Caco-2 (cell line): ENCODE measurements around the gene SLC15A5. TPM values are rescaled to one million over a fixed set of nuclear protein-coding genes. Genes with fewer than 3 reads are reported as not detected.

ENCODE experiments used
- BruUV-seq: library from RNA; stranded (reverse); fragments of 400-500 nt; replicated peaks from 2 replicates; lab custom pipeline; 2021; lab: Mats Ljungman, UMichigan
- CTCF ChIA-PET: fragments of 300-600 bp; sonication (Branson Sonifier 250); formaldehyde crosslinking; loops from one replicate; lab custom pipeline; 2022; ENCODE audit warnings: antibody characterized with exemption; lab: Charles Lee
- POLR2A ChIA-PET: fragments of 300-600 bp; sonication (Branson Sonifier 250); formaldehyde crosslinking; loops from one replicate; lab custom pipeline; 2022; ENCODE audit warnings: antibody characterized with exemption; lab: Charles Lee
- DNase-seq, 2 experiments: peaks; one replicate each; pipeline versions ENCODE4 v3.0.0 to v3.0.0-alpha.2; 2020 to 2022
- H3K27me3 ChIP-seq: replicated peaks from 2 replicates; pipeline ENCODE4 v1.6.0; 2011; ENCODE audit warnings: low read length; ENCODE audit not compliant: control insufficient read depth, insufficient read depth
- H3K36me3 ChIP-seq: 2 replicates; pipeline ENCODE4 v1.5.1; 2011; ENCODE audit warnings: low read length; ENCODE audit not compliant: control insufficient read depth, insufficient read depth
- H3K4me1 ChIP-seq: fragments of 250-450 bp; sonication (Bioruptor Pico); 2 replicates; pipeline ENCODE4 v1.5.1; 2020; ENCODE audit warnings: mild to moderate bottlenecking
- H3K4me3 ChIP-seq: 2 replicates; pipeline ENCODE4 v1.5.1; 2011; ENCODE audit warnings: low read depth, mild to moderate bottlenecking, control low read depth, low read length
- H3K9me3 ChIP-seq: fragments of 250-450 bp; sonication (Bioruptor Pico); 2 replicates; pipeline ENCODE4 v1.5.1; 2020; ENCODE audit warnings: mild to moderate bottlenecking, moderate library complexity
- H3K27ac Mint-ChIP-seq: one replicate; pipeline ENCODE4 v1.8.0; 2022; ENCODE audit warnings: mixed read lengths; ENCODE audit not compliant: unreplicated experiment
- H3K27me3 Mint-ChIP-seq: one replicate; pipeline ENCODE4 v1.8.0; 2022; ENCODE audit warnings: mixed read lengths; ENCODE audit not compliant: insufficient read depth, unreplicated experiment
- H3K36me3 Mint-ChIP-seq: one replicate; pipeline ENCODE4 v1.8.0; 2022; ENCODE audit warnings: mild to moderate bottlenecking, mixed read lengths; ENCODE audit not compliant: insufficient read depth, unreplicated experiment
- H3K4me1 Mint-ChIP-seq: one replicate; pipeline ENCODE4 v1.8.0; 2022; ENCODE audit warnings: low read depth, mixed read lengths; ENCODE audit not compliant: unreplicated experiment
- H3K4me3 Mint-ChIP-seq: one replicate; pipeline ENCODE4 v1.8.0; 2022; ENCODE audit warnings: mild to moderate bottlenecking, moderate library complexity, mixed read lengths; ENCODE audit not compliant: unreplicated experiment
- H3K9me3 Mint-ChIP-seq: one replicate; pipeline ENCODE4 v1.8.0; 2022; ENCODE audit warnings: mixed read lengths; ENCODE audit not compliant: unreplicated experiment
- intact Hi-C: fragments of 100-400 bp; cut with micrococcal nuclease; formaldehyde crosslinking; loops from one replicate; pipeline ENCODE4 v1.10.0; 2022; ENCODE audit not compliant: unreplicated experiment
- total RNA-seq: library from RNA; stranded (reverse); gene quantifications from 2 replicates; pipeline ENCODE4 v1.2.3, GENCODE V29; 2022
- TF ChIP-seq, protein P1 (sequence below), 2 experiments: fragments of 200-600 bp in 1 of 2; IDR thresholded peaks; 1 replicate in 1 of 2; 2 replicates in 1 of 2; pipeline versions ENCODE4 v1.5.1 to v1.8.0; 2011 to 2022; ENCODE audit warnings: antibody characterized with exemption in 1 of 2, control low read depth in 1 of 2, inconsistent platforms in 1 of 2, low read depth in 1 of 2, low read length in 1 of 2, mild to moderate bottlenecking in 1 of 2, moderate library complexity in 1 of 2; ENCODE audit not compliant: insufficient read depth in 1 of 2, severe bottlenecking in 1 of 2, unreplicated experiment in 1 of 2

The SLC15A5 gene
- total RNA-seq, 1 experiment from 2014 or later: not detected

- ChIA-PET CTCF (no interaction called here), POLR2A (no interaction called here)
- intact Hi-C loops: no loop called here
- H3K4me3 Mint-ChIP-seq: no peak overlapping the region
- H3K27ac Mint-ChIP-seq: no peak overlapping the region
- H3K4me3 ChIP-seq: no peak overlapping the region
- H3K4me1 Mint-ChIP-seq: peaks cover 11% of the 10 kb centered on the region
- no peaks in the 10 kb centered on the region for H3K9me3 Mint-ChIP-seq
- H3K27me3 Mint-ChIP-seq: no peaks in the 10 kb centered on the region
- DNase-seq: no peak
- H3K27me3 ChIP-seq: no peaks in the 10 kb centered on the region; the same call in 1 of the 2 replicates
- TF ChIP-seq, protein P1, sequence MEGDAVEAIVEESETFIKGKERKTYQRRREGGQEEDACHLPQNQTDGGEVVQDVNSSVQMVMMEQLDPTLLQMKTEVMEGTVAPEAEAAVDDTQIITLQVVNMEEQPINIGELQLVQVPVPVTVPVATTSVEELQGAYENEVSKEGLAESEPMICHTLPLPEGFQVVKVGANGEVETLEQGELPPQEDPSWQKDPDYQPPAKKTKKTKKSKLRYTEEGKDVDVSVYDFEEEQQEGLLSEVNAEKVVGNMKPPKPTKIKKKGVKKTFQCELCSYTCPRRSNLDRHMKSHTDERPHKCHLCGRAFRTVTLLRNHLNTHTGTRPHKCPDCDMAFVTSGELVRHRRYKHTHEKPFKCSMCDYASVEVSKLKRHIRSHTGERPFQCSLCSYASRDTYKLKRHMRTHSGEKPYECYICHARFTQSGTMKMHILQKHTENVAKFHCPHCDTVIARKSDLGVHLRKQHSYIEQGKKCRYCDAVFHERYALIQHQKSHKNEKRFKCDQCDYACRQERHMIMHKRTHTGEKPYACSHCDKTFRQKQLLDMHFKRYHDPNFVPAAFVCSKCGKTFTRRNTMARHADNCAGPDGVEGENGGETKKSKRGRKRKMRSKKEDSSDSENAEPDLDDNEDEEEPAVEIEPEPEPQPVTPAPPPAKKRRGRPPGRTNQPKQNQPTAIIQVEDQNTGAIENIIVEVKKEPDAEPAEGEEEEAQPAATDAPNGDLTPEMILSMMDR (IDR thresholded peaks at IDR 0.05; ENCODE audit: insufficient read depth in 1 of 2, low read depth in 1 of 2, low read length in 1 of 2, severe bottlenecking in 1 of 2, unreplicated experiment in 1 of 2): no peak
- no TSS peak for BruUV-seq
- H3K9me3 ChIP-seq: no peaks in the 10 kb centered on the region; the same call in 1 of the 2 replicates
- H3K36me3 ChIP-seq: no peaks in the 10 kb centered on the region
- peaks cover 9% of the 10 kb centered on the region for H3K4me1 ChIP-seq
- H3K36me3 Mint-ChIP-seq: no peaks in the 10 kb centered on the region
These were observed 57.4 kb downstream of the SLC15A5 start for GRCh38 chr12:16220120-16220519.

DNA sequence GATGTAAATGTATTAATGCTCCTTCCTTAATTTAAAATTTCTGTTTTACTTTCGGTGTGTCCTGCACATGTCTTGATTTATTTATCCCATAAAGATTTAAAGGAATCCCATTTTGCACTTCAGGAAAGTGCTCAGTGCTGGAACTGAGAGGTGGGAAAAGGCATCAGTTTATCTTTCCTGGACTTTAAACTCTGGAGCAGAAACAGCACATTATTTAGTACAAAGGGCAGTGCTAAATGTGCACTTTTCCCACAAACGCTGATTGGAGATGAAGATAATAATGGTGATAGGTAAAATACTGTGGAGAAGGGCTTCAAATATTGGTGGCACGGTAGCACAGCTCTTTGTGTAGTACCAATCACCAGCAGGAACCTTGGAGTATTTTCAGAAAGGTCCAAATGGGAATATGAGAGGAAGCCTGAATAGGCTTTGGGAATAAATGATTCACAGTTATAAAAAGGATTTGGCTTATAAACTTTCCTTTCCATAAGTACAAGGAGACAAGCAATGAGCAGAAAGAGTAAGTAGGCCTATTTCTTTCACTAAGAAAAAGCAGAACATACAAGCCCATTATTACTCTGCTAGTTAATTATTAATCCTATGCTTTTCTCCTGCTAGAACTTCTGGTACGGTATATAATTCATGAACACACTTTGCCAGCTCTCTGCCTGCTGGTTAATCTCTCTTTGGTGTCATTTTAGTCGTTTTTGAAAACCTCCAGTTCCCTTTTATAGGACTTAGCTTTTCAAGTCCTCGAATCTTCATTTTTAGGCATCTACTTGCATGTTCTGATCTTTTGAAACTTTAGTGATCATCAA, 58.3 kb downstream of the SLC15A5 start:
- Histone ChIP-seq H3K27me3 (no peaks in the 10 kb centered on the region; the same call in 1 of the 2 replicates), H3K4me3 (no peak overlapping the region), H3K4me1 (peaks cover 9% of the 10 kb centered on the region), H3K36me3 (no peaks in the 10 kb centered on the region), H3K9me3 (no peaks in the 10 kb centered on the region; the same call in 1 of the 2 replicates)
- Mint-ChIP-seq H3K4me1 (peaks cover 11% of the 10 kb centered on the region), H3K9me3 (no peaks in the 10 kb centered on the region), H3K4me3 (no peak overlapping the region), H3K27ac (no peak overlapping the region), H3K36me3 (no peaks in the 10 kb centered on the region), H3K27me3 (no peaks in the 10 kb centered on the region)
- ChIA-PET CTCF (no interaction called here), POLR2A (no interaction called here)
- intact Hi-C loops: no loop called here
- no peak for DNase-seq
- TF ChIP-seq, protein P1 (IDR thresholded peaks at IDR 0.05; ENCODE audit: insufficient read depth in 1 of 2, low read depth in 1 of 2, low read length in 1 of 2, severe bottlenecking in 1 of 2, unreplicated experiment in 1 of 2): no peak
- no TSS peak for BruUV-seq

DNA sequence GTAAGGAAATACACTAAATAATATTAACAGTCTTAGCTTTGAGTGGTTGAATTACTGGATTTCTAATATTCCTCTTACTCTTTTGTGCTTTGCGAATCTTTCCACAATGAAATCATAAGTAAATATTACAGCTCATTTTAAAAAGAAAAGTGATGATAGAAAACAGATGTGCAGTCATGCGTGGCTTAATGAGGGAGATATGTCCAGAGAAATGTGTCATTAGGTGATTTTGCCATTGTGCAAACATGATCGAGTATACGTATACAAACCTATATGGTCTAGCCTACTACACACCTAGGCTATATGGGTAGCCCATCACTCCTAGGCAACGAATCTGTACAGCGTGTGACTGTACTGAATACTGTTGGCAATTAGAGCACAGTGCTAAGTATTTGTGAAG, 59.3 kb downstream of the SLC15A5 start:
- H3K36me3 ChIP-seq: no peaks in the 10 kb centered on the region
- Mint-ChIP-seq H3K4me1 (peaks cover 11% of the 10 kb centered on the region), H3K27me3 (no peaks in the 10 kb centered on the region), H3K27ac (no peak overlapping the region), H3K36me3 (no peaks in the 10 kb centered on the region), H3K9me3 (no peaks in the 10 kb centered on the region), H3K4me3 (no peak overlapping the region)
- H3K4me1 ChIP-seq: peaks cover 9% of the 10 kb centered on the region
- H3K4me3 ChIP-seq: no peak overlapping the region
- BruUV-seq: no TSS peak
- no peak for DNase-seq
- no peaks in the 10 kb centered on the region; the same call in 1 of the 2 replicates for H3K9me3 ChIP-seq
- H3K27me3 ChIP-seq: no peaks in the 10 kb centered on the region; the same call in 1 of the 2 replicates
- intact Hi-C loops: no loop called here
- ChIA-PET CTCF (no interaction called here), POLR2A (no interaction called here)
- TF ChIP-seq, protein P1 (IDR thresholded peaks at IDR 0.05; ENCODE audit: insufficient read depth in 1 of 2, low read depth in 1 of 2, low read length in 1 of 2, severe bottlenecking in 1 of 2, unreplicated experiment in 1 of 2): no peak
